IPS DF 4.7 (cell line): ENCODE measurements around the gene ACSS2.
"Not testable (repeated sequence)": the region's sequence is repeated elsewhere in the genome, so short reads cannot be mapped to it uniquely, and the experiment has no call there.

ENCODE experiments used
- DNase-seq: peaks from one replicate; pipeline ENCODE4 v3.0.0-alpha.2; 2013; ENCODE audit warnings: low spot score; ENCODE audit errors: extremely low read depth

Gene ACSS2

GRCh38 chr20:34873583-34874093 is 2.8 kb upstream of the ACSS2 start:
- no peak for DNase-seq

GRCh38 chr20:34874094-34874654 is 2.2 kb upstream of the ACSS2 start:
- DNase-seq: peak; percentile 69

GRCh38 chr20:34875642-34876405 is 588 bp upstream of the ACSS2 start:
- DNase-seq: peak; percentile 97

GRCh38 chr20:34880215-34880850 is 3.9 kb downstream of the ACSS2 start:
- no peak for DNase-seq

GRCh38 chr20:34880971-34881370 is 4.6 kb downstream of the ACSS2 start:
- not testable (repeated sequence) for DNase-seq

- DNase-seq: no peak
These were observed 5.3 kb downstream of the ACSS2 start for GRCh38 chr20:34881689-34882088.

GRCh38 chr20:34883087-34883688 is 6.8 kb downstream of the ACSS2 start:
- no peak for DNase-seq

- no peak for DNase-seq
These were observed 7.4 kb downstream of the ACSS2 start for GRCh38 chr20:34883809-34884208.

GRCh38 chr20:34884260-34884659 is 7.8 kb downstream of the ACSS2 start:
- no peak for DNase-seq

GRCh38 chr20:34886122-34886521 is 9.7 kb downstream of the ACSS2 start:
- no peak for DNase-seq

GRCh38 chr20:34887023-34887422 is 10.6 kb downstream of the ACSS2 start:
- DNase-seq: no peak

GRCh38 chr20:34888468-34888867 is 12.1 kb downstream of the ACSS2 start:
- no peak for DNase-seq

- no peak for DNase-seq
These were observed 15.0 kb downstream of the ACSS2 start for GRCh38 chr20:34891166-34892062.

GRCh38 chr20:34892671-34893070 is 16.3 kb downstream of the ACSS2 start:
- no peak for DNase-seq

- DNase-seq: no peak
These were observed 18.3 kb downstream of the ACSS2 start for GRCh38 chr20:34894723-34895122.

- no peak for DNase-seq
These were observed 19.1 kb downstream of the ACSS2 start for GRCh38 chr20:34895465-34895864.

GRCh38 chr20:34896086-34896621 is 19.7 kb downstream of the ACSS2 start:
- no peak for DNase-seq

- DNase-seq: not testable (repeated sequence)
These were observed 21.7 kb downstream of the ACSS2 start for GRCh38 chr20:34898129-34898528.

GRCh38 chr20:34898731-34899130 is 22.3 kb downstream of the ACSS2 start:
- DNase-seq: not testable (repeated sequence)

GRCh38 chr20:34904202-34904621 is 27.8 kb downstream of the ACSS2 start:
- no peak for DNase-seq
